Right lobe of liver (tissue), 6 donors: ENCODE data around the gene SLC24A3. TPM values are rescaled to one million over a fixed set of nuclear protein-coding genes. Genes with fewer than 3 reads are reported as not detected.
A peak's percentile ranks its signal among the peaks of the same experiment; 100 is the strongest.

Experiments
- ATAC-seq, 4 donors: fragments of 200-7000 bp; cut with Tn5 transposase; one replicate each; pipeline ENCODE4 v1.9.1; 2020; ENCODE audit warnings: mild to moderate bottlenecking in 4 of 4, moderate library complexity in 4 of 4
- DNase-seq, 3 donors: peaks; one replicate each; pipeline ENCODE4 v3.0.0-alpha.2; 2020
- H3K27ac ChIP-seq, 3 donors: fragments of 200-600 bp; one replicate each; pipeline ENCODE4 v1.8.0; 2022
- H3K27me3 ChIP-seq, 2 donors: fragments of 200-600 bp; one replicate each; pipeline ENCODE4 v1.8.0; 2022
- H3K36me3 ChIP-seq, 4 donors: fragments of 200-600 bp; sonication (generic) in 1 of 4; one replicate each; pipeline versions ENCODE4 v1.5.1 to v1.8.0; 2017 to 2022; ENCODE audit warnings: control low read depth in 1 of 4
- H3K4me1 ChIP-seq, 4 donors: fragments of 200-600 bp; sonication (generic) in 1 of 4; one replicate each; pipeline versions ENCODE4 v1.5.1 to v1.8.0; 2017 to 2022; ENCODE audit warnings: control low read depth in 1 of 4
- H3K4me3 ChIP-seq, 3 donors: fragments of 200-600 bp; one replicate each; pipeline ENCODE4 v1.8.0; 2022
- H3K9me3 ChIP-seq, 4 donors: fragments of 200-600 bp; sonication (generic) in 1 of 4; one replicate each; pipeline versions ENCODE4 v1.5.1 to v1.8.0; 2017 to 2022; ENCODE audit warnings: control low read depth in 1 of 4
- POLR2A ChIP-seq: fragments of 450-650 bp; IDR thresholded peaks from one replicate; pipeline ENCODE4 v1.6.1; 2017; ENCODE audit warnings: antibody characterized with exemption, mild to moderate bottlenecking
- WGBS: methylation state at CpG from one replicate; pipeline ENCODE4 v1.1.6; 2018; ENCODE audit warnings: low coverage, low lambda C conversion rate; ENCODE audit not compliant: insufficient coverage; ENCODE audit errors: missing lambda C conversion rate; 5-methylcytosine and 5-hydroxymethylcytosine counted together
- intact Hi-C, 2 donors: fragments of 100-400 bp; cut with DNase I; formaldehyde crosslinking; loops; one replicate each; pipeline versions ENCODE4 v1.11.2 to v1.14.1; 2022
- total RNA-seq, 6 experiments: library from RNA; depleted of rRNA in 2 of 6; stranded (reverse); fragments of >200 nt in 2 of 6; fragmentation: NEBNext Ultra II Directional in 3 of 6; extraction: Animal tissue kit (Norgen Biotek cat#: 25700) in 3 of 6; gene quantifications; one replicate each; pipeline versions ENCODE4 v1.1.0 to v1.2.4, GENCODE V29; 2016 to 2023
- TF ChIP-seq, protein P1 (sequence below), 4 donors: fragments of 200-600 bp in 3 of 4; fragments of 450-650 bp in 1 of 4; IDR thresholded peaks; one replicate each; pipeline versions ENCODE4 v1.5.1 to v1.8.0; 2016 to 2022; ENCODE audit warnings: antibody characterized with exemption in 4 of 4, mild to moderate bottlenecking in 2 of 4
- donor health status: DM: no; HTN: yes; CAD: no.
- donor health status: DM: no; HTN: no; CAD: no.
- donor health status: DM: no; HTN: no; CAD: no.
- donor health status: DM: no; HTN: yes; CAD: no.
- donor health status: DM: no; HTN: yes; CAD: no.

SLC24A3 gene
- total RNA-seq, 6 experiments from 2014 or later, result 0.06 to 0.49 (median 0.27) TPM

GRCh38 chr20:19288636-19289035, 76.2 kb downstream of the SLC24A3 start:
- DNase-seq, result no peak
- WGBS, result 38% methylated on average over 3 of the region's 3 CpGs
- H3K4me3 ChIP-seq, result no peak overlapping the region
- H3K27me3 ChIP-seq, result no peaks in the 10 kb centered on the region
- no peaks in the 10 kb centered on the region for H3K9me3 ChIP-seq
- TF ChIP-seq, protein P1, sequence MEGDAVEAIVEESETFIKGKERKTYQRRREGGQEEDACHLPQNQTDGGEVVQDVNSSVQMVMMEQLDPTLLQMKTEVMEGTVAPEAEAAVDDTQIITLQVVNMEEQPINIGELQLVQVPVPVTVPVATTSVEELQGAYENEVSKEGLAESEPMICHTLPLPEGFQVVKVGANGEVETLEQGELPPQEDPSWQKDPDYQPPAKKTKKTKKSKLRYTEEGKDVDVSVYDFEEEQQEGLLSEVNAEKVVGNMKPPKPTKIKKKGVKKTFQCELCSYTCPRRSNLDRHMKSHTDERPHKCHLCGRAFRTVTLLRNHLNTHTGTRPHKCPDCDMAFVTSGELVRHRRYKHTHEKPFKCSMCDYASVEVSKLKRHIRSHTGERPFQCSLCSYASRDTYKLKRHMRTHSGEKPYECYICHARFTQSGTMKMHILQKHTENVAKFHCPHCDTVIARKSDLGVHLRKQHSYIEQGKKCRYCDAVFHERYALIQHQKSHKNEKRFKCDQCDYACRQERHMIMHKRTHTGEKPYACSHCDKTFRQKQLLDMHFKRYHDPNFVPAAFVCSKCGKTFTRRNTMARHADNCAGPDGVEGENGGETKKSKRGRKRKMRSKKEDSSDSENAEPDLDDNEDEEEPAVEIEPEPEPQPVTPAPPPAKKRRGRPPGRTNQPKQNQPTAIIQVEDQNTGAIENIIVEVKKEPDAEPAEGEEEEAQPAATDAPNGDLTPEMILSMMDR (IDR thresholded peaks at IDR 0.05), result no peak
- TF ChIP-seq POLR2A, result no peak
- ATAC-seq, result no peak
- no peaks in the 10 kb centered on the region for H3K4me1 ChIP-seq
- no peak overlapping the region for H3K27ac ChIP-seq
- intact Hi-C loops, result no loop called here
- H3K36me3 ChIP-seq, result no peaks in the 10 kb centered on the region

DNA sequence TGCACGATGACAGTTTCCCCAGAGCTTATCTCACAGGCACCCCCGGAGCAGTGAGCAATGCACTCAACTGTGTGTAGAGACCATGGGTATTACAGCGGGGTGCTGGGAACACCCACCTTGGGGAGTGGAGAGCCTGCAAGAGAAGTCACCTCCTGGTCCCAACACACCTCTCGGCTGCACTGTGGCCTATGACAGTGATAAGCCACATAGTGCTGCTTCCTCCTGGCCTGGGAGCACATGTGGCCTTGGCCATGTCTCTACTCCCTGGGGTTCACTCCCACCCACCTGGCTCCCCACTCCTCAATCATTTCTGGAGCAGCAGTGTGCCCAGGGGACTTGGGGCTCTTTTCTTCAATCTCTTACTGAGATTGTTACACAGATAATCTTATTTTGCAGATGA, 77.0 kb downstream of the SLC24A3 start:
- no peak overlapping the region for H3K27ac ChIP-seq
- DNase-seq (no peak), ATAC-seq (no peak)
- no peaks in the 10 kb centered on the region for H3K9me3 ChIP-seq
- no peaks in the 10 kb centered on the region for H3K36me3 ChIP-seq
- no CpG with 5 or more reads among the region's 4 CpGs for WGBS
- no peak for TF ChIP-seq POLR2A
- TF ChIP-seq, protein P1 (IDR thresholded peaks at IDR 0.05), result no peak
- no peaks in the 10 kb centered on the region for H3K27me3 ChIP-seq
- intact Hi-C loops, result no loop called here
- no peaks in the 10 kb centered on the region for H3K4me1 ChIP-seq
- no peak overlapping the region for H3K4me3 ChIP-seq

GRCh38 chr20:19291024-19291817, 78.8 kb downstream of the SLC24A3 start:
- intact Hi-C loops, result no loop called here
- TF ChIP-seq, protein P1 (IDR thresholded peaks at IDR 0.05), result no peak
- no peak for TF ChIP-seq POLR2A
- DNase-seq, result no peak
- H3K36me3 ChIP-seq, result no peaks in the 10 kb centered on the region
- ATAC-seq, result peak in 1 of 4 donors; percentile 36
- no peak overlapping the region for H3K4me3 ChIP-seq
- 91% methylated on average over 5 of the region's 11 CpGs for WGBS
- no peaks in the 10 kb centered on the region for H3K9me3 ChIP-seq
- H3K4me1 ChIP-seq, result no peaks in the 10 kb centered on the region
- H3K27ac ChIP-seq, result no peak overlapping the region
- H3K27me3 ChIP-seq, result no peaks in the 10 kb centered on the region

GRCh38 chr20:19291818-19292132, 79.3 kb downstream of the SLC24A3 start:
- Histone ChIP-seq H3K27ac (no peak overlapping the region), H3K4me3 (no peak overlapping the region), H3K36me3 (no peaks in the 10 kb centered on the region), H3K27me3 (no peaks in the 10 kb centered on the region), H3K4me1 (no peaks in the 10 kb centered on the region), H3K9me3 (no peaks in the 10 kb centered on the region)
- DNase-seq (no peak), ATAC-seq (no peak)
- TF ChIP-seq, protein P1 (IDR thresholded peaks at IDR 0.05), result no peak
- no peak for TF ChIP-seq POLR2A
- WGBS, result 100% methylated on average over 2 of the region's 2 CpGs
- intact Hi-C loops, result no loop called here
